CD14-positive monocyte (primary cell): ENCODE data around the gene MYO6. TPM values are rescaled to one million over a fixed set of nuclear protein-coding genes. Genes with fewer than 3 reads are reported as not detected.

ENCODE experiments used
- DNase-seq, 3 donors: peaks; one replicate each; pipeline ENCODE4 v3.0.0-alpha.2; 2011 to 2022
- H2AFZ ChIP-seq: 2 replicates; pipeline ENCODE4 v1.6.0; 2012; ENCODE audit warnings: mild to moderate bottlenecking, low read depth, low read length, inconsistent platforms; ENCODE audit not compliant: insufficient read depth, poor library complexity, severe bottlenecking
- H3K27ac ChIP-seq, 2 donors: 1 replicate in 1 of 2; 2 replicates in 1 of 2; pipeline ENCODE4 v1.5.1; 2012 to 2013; ENCODE audit warnings: low read length in 2 of 2, control low read depth in 1 of 2, inconsistent platforms in 1 of 2, low read depth in 1 of 2, mild to moderate bottlenecking in 1 of 2
- H3K27me3 ChIP-seq, 2 donors: one replicate each; pipeline versions ENCODE4 v1.6.0 to v1.6.1; 2011 to 2013; ENCODE audit warnings: low read length in 2 of 2; ENCODE audit not compliant: control insufficient read depth in 2 of 2, insufficient read depth in 2 of 2
- H3K36me3 ChIP-seq, 2 donors: replicated peaks in 1 of 2; 1 replicate in 1 of 2; 2 replicates in 1 of 2; pipeline versions ENCODE4 v1.5.1 to v1.6.1; 2012 to 2013; ENCODE audit warnings: low read length in 2 of 2, control low read depth in 1 of 2, inconsistent platforms in 1 of 2, mild to moderate bottlenecking in 1 of 2; ENCODE audit not compliant: insufficient read depth in 2 of 2, control insufficient read depth in 1 of 2
- H3K4me1 ChIP-seq, 2 donors: 1 replicate in 1 of 2; 2 replicates in 1 of 2; pipeline versions ENCODE4 v1.5.1 to v1.6.1; 2012 to 2013; ENCODE audit warnings: low read length in 2 of 2, control low read depth in 1 of 2, inconsistent platforms in 1 of 2, mild to moderate bottlenecking in 1 of 2, moderate library complexity in 1 of 2; ENCODE audit not compliant: insufficient read depth in 2 of 2, control insufficient read depth in 1 of 2
- H3K4me2 ChIP-seq: replicated peaks from 2 replicates; pipeline ENCODE3; 2012; ENCODE audit warnings: low read length, moderate library complexity, mild to moderate bottlenecking; ENCODE audit not compliant: poor library complexity, severe bottlenecking; ENCODE audit errors: extremely low read depth
- H3K4me3 ChIP-seq, 3 experiments: fragments of 200-600 bp in 1 of 3; sonication (generic) in 1 of 3; replicated peaks in 1 of 3; 1 replicate in 2 of 3; 2 replicates in 1 of 3; pipeline ENCODE4 v1.5.1; 2011 to 2013; ENCODE audit warnings: low read length in 3 of 3, mild to moderate bottlenecking in 3 of 3, control low read depth in 2 of 3, low read depth in 2 of 3, inconsistent platforms in 1 of 3, moderate library complexity in 1 of 3
- H3K79me2 ChIP-seq: 2 replicates; pipeline ENCODE4 v1.6.0; 2012; ENCODE audit warnings: mild to moderate bottlenecking, control low read depth, inconsistent platforms, low read length, moderate library complexity; ENCODE audit not compliant: insufficient read depth
- H3K9ac ChIP-seq: 2 replicates; pipeline ENCODE4 v1.6.0; 2017; ENCODE audit warnings: low read length, mild to moderate bottlenecking; ENCODE audit not compliant: insufficient read depth, poor library complexity, severe bottlenecking
- H3K9me3 ChIP-seq, 2 donors: replicated peaks in 1 of 2; 1 replicate in 1 of 2; 2 replicates in 1 of 2; pipeline versions ENCODE4 v1.5.1 to v1.6.1; 2012 to 2013; ENCODE audit warnings: low read length in 2 of 2, control low read depth in 1 of 2; ENCODE audit not compliant: control insufficient read depth in 1 of 2, insufficient read depth in 1 of 2
- H4K20me1 ChIP-seq: 2 replicates; pipeline ENCODE4 v1.6.0; 2012; ENCODE audit warnings: mild to moderate bottlenecking, low read length, control low read depth, moderate library complexity; ENCODE audit not compliant: insufficient read depth
- H3K27ac Mint-ChIP-seq, 7 donors: one replicate each; pipeline ENCODE4 v1.8.0; 2020; ENCODE audit warnings: mild to moderate bottlenecking in 7 of 7, mixed read lengths in 7 of 7, moderate library complexity in 6 of 7, inconsistent platforms in 2 of 7
- H3K27me3 Mint-ChIP-seq, 3 donors: one replicate each; pipeline ENCODE4 v1.8.0; 2021 to 2022; ENCODE audit warnings: low read depth in 3 of 3, mild to moderate bottlenecking in 3 of 3, mixed read lengths in 3 of 3, moderate library complexity in 3 of 3, inconsistent platforms in 1 of 3
- H3K36me3 Mint-ChIP-seq, 2 donors: one replicate each; pipeline ENCODE4 v1.8.0; 2020; ENCODE audit warnings: mixed read lengths in 2 of 2, inconsistent platforms in 1 of 2, mild to moderate bottlenecking in 1 of 2
- H3K4me1 Mint-ChIP-seq: one replicate; pipeline ENCODE4 v1.8.0; 2020; ENCODE audit warnings: mild to moderate bottlenecking, mixed read lengths
- H3K4me3 Mint-ChIP-seq, 2 donors: one replicate each; pipeline ENCODE4 v1.8.0; 2020; ENCODE audit warnings: mild to moderate bottlenecking in 2 of 2, mixed read lengths in 2 of 2, moderate library complexity in 1 of 2
- H3K9me3 Mint-ChIP-seq, 7 donors: one replicate each; pipeline ENCODE4 v1.8.0; 2020 to 2022; ENCODE audit warnings: mixed read lengths in 7 of 7, mild to moderate bottlenecking in 6 of 7, moderate library complexity in 6 of 7, inconsistent platforms in 2 of 7
- WGBS: methylation state at CpG from one replicate; pipeline ENCODE4 v1.1.5; 2013; ENCODE audit warnings: missing lambda C conversion rate; ENCODE audit not compliant: insufficient coverage; 5-methylcytosine and 5-hydroxymethylcytosine counted together
- intact Hi-C, 2 donors: fragments of 100-400 bp; cut with micrococcal nuclease; formaldehyde crosslinking; loops; one replicate each; pipeline versions ENCODE4 v1.15.0 to v1.15.1; 2023
- polyA plus RNA-seq, 3 donors: library from polyadenylated mRNA; depleted of rRNA in 1 of 3; unstranded in 2 of 3; stranded (reverse) in 1 of 3; fragments of 300-500 nt in 2 of 3; fragments of >200 nt in 1 of 3; fragmentation: Illumina TruSeq in 2 of 3; gene quantifications; 1 replicate in 2 of 3; 2 replicates in 1 of 3; pipeline ENCODE4 v1.2.3, GENCODE V29; 2012 to 2021
- TF ChIP-seq, protein P1 (sequence below): fragments of 200-600 bp; IDR thresholded peaks from one replicate; pipeline ENCODE4 v1.8.0; 2022; ENCODE audit warnings: antibody characterized with exemption, mild to moderate bottlenecking

Gene MYO6
- polyA plus RNA-seq, 3 donors = not detected

DNA sequence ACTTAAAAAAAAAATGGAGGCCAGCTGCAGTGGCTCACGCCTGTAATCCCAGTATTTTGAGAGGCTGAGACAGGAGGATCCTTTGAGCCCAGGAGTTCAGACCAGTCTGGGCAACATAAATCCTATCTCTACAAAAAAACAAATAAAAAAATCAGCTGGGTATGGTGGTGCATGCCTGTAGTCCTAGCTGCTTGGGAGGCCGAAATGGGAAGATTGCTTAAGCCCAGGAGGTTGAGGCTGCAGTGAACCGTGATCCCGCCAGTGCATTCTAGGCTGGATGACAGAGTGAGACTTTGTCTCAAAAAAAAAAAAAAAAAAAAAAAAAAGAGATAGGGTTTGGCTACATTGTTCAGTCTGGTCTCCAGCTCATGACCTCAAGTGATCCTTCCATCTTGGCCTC, 29.7 kb downstream of the MYO6 start:
- H2AFZ ChIP-seq = no peak overlapping the region
- H3K27me3 ChIP-seq = no peaks in the 10 kb centered on the region
- no peaks in the 10 kb centered on the region for H3K36me3 ChIP-seq
- Mint-ChIP-seq H3K4me1 (no peaks in the 10 kb centered on the region), H3K27ac (no peak overlapping the region), H3K9me3 (peaks cover 0 to 5% (median 0%) of the 10 kb centered on the region in 7 donors), H3K27me3 (peaks cover 0 to 5% (median 1%) of the 10 kb centered on the region in 3 donors), H3K36me3 (no peaks in the 10 kb centered on the region), H3K4me3 (no peak overlapping the region)
- H3K9me3 ChIP-seq = no peaks in the 10 kb centered on the region
- H3K27ac ChIP-seq = no peak overlapping the region
- no peaks in the 10 kb centered on the region for H3K4me1 ChIP-seq
- H3K4me2 ChIP-seq = no peak overlapping the region
- intact Hi-C loops = no loop called here
- TF ChIP-seq, protein P1, sequence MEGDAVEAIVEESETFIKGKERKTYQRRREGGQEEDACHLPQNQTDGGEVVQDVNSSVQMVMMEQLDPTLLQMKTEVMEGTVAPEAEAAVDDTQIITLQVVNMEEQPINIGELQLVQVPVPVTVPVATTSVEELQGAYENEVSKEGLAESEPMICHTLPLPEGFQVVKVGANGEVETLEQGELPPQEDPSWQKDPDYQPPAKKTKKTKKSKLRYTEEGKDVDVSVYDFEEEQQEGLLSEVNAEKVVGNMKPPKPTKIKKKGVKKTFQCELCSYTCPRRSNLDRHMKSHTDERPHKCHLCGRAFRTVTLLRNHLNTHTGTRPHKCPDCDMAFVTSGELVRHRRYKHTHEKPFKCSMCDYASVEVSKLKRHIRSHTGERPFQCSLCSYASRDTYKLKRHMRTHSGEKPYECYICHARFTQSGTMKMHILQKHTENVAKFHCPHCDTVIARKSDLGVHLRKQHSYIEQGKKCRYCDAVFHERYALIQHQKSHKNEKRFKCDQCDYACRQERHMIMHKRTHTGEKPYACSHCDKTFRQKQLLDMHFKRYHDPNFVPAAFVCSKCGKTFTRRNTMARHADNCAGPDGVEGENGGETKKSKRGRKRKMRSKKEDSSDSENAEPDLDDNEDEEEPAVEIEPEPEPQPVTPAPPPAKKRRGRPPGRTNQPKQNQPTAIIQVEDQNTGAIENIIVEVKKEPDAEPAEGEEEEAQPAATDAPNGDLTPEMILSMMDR = no peak
- no peaks in the 10 kb centered on the region for H3K79me2 ChIP-seq
- H3K4me3 ChIP-seq = no peak overlapping the region
- WGBS = 83% methylated on average over 3 of the region's 4 CpGs
- no peak for DNase-seq
- no peaks in the 10 kb centered on the region for H4K20me1 ChIP-seq
- H3K9ac ChIP-seq = no peak overlapping the region

DNA sequence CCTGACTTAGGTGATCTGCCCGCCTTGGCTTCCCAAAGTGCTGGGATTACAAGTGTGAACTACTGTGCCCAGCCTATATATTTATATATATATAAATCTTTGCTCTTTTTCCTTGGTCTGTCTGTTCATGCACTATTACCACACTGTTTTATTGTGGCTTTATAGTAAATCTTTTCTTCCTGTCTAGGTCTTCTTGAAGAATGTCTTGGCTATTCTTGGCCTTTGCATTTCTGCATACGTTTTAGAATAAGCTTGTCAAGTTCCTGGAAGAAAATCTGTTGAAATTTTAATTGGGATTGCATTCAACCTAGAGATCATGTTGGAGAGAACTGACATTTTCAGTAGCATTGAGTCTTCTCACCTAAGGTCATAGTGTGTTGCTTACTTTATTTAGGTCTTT, 37.1 kb downstream of the MYO6 start:
- DNase-seq = no peak
- H3K9me3 ChIP-seq = no peaks in the 10 kb centered on the region
- H3K9ac ChIP-seq = no peak overlapping the region
- H3K36me3 Mint-ChIP-seq = no peaks in the 10 kb centered on the region
- peaks cover 4 to 12% (median 6%) of the 10 kb centered on the region in 3 donors for H3K27me3 Mint-ChIP-seq
- no peaks in the 10 kb centered on the region for H3K79me2 ChIP-seq
- no peaks in the 10 kb centered on the region for H3K36me3 ChIP-seq
- WGBS = no CpG with 5 or more reads among the region's 2 CpGs
- no peak overlapping the region for H3K27ac ChIP-seq
- no peak overlapping the region for H3K4me3 ChIP-seq
- no peak overlapping the region for H3K4me2 ChIP-seq
- no peaks in the 10 kb centered on the region for H3K4me1 ChIP-seq
- no peak overlapping the region for H2AFZ ChIP-seq
- H3K9me3 Mint-ChIP-seq = peaks cover 0 to 2% (median 0%) of the 10 kb centered on the region in 7 donors
- no peaks in the 10 kb centered on the region for H4K20me1 ChIP-seq
- TF ChIP-seq, protein P1 = no peak
- H3K4me1 Mint-ChIP-seq = no peaks in the 10 kb centered on the region
- intact Hi-C loops = no loop called here
- no peak overlapping the region for H3K4me3 Mint-ChIP-seq
- H3K27ac Mint-ChIP-seq = no peak overlapping the region
- H3K27me3 ChIP-seq = no peaks in the 10 kb centered on the region
